HG03060 (cell line): ENCODE results near the gene TIGD2.
"Not testable (repeated sequence)": the region's sequence is repeated elsewhere in the genome, so short reads cannot be mapped to it uniquely, and the experiment has no call there.

ENCODE experiments used
- ATAC-seq: cut with Tn5 transposase; IDR thresholded peaks from one replicate; pipeline ENCODE4 v1.9.1; 2021; ENCODE audit warnings: low read depth, moderate number of reproducible peaks; ENCODE audit not compliant: unreplicated experiment

Gene TIGD2

DNA sequence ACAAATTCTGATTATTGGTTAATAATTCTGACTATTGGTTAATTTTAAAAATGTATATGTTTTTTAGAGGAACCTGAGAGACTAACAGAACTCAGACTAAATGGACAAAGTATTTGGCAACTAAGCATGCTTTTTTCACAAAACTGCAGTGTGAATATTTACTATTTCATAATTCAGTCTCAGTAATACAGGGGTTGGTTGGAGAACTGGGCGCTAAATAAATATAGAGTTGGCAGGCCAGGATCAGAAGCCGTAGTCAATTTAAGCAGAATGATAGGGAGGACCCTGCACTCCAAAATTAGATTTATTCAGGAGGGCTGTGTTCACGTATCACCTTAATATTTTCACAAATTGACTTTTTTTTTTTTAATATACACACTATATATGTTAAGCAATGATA is 5.8 kb downstream of the TIGD2 start:
- ATAC-seq = no peak

DNA sequence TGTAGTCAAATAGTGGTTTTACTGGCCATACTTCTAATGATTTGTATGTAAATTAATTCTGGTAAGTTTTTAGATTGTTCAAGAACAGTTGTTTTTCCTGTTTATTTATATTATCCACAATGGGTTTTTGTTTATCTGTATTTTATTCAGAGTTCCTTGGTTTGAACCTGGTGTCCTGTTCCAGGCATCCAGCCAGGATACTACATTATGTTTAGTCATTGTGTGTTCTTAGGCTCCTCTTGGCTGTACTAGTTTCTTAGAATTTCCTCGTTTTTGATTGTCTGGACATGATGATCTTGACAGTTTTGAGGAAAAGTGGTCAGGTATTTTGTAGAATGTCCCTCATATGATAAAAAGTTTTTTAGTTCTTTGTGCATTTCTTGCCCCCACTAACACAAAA is 7.8 kb downstream of the TIGD2 start:
- ATAC-seq = no peak

GRCh38 chr4:89119836-89120235 is 8.5 kb downstream of the TIGD2 start:
- no peak for ATAC-seq

GRCh38 chr4:89121387-89122068 is 10.2 kb downstream of the TIGD2 start:
- no peak for ATAC-seq

GRCh38 chr4:89123451-89123851 is 12.1 kb downstream of the TIGD2 start:
- ATAC-seq = no peak

DNA sequence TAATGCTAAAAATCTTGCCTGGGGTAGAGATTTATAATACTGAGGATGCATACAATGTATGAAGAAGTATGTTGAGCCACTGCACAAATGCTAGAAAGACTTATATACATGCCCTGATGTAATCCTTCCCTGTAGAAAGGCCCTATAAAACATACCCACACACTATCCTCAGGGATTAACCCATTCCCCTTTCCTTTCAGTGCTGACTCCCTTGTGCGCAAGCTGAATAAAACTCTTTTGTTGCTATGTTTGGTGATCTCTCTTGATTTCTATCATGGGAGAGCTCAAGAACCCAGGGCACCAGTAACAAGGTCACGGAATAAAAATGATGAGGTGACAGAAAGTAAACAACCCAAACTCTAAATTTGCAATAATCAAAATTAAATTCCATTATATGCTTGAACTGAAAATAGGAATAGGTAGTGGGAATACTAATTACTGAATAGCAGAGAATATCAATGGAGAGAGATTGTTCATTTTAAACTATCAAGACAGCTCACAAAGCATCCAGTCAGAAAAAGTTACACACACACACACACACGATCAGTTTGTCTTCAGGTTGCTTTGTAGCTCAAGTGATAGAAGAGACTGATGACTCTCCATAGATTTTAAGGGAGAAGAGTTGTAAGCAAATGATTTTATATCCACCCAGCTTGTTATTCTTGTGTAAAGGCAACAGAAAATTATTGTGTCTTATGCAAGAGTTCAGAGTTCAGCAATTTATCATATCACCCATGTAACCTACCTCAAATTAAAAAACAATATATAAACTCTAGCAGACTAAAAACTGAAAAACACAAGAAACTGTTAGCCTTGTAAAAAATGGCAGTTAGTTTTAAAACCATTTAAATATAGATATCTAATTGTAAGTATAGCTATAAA is 14.8 kb downstream of the TIGD2 start:
- no peak for ATAC-seq

DNA sequence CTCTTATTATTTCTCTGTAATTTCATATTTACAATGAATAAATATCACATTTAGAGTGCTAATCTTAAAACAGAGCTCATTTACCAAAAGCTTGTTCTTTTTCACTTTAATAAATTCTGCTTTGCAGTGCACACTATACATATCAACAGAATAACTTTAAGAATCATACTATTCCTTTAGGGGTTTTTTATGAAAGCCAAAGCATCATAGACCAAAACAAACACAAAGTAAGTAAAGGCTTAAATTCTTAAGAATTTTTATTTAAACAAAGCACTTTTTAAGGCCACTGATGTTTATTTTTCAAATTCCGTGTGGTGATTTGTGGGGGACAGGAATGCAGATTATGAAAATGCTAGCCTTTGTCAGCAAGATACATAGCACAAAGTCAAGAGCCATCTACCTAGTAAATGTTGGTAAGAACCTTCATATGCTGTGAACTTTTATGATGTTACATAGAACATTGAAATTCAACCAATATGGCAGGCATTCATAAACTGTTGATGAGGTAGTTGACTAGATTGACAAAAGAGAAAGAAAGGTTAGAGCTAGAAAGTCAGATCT is 17.8 kb downstream of the TIGD2 start:
- no peak for ATAC-seq

- ATAC-seq = no peak
Measured at GRCh38 chr4:89134775-89135319, 23.5 kb downstream of the TIGD2 start.

DNA sequence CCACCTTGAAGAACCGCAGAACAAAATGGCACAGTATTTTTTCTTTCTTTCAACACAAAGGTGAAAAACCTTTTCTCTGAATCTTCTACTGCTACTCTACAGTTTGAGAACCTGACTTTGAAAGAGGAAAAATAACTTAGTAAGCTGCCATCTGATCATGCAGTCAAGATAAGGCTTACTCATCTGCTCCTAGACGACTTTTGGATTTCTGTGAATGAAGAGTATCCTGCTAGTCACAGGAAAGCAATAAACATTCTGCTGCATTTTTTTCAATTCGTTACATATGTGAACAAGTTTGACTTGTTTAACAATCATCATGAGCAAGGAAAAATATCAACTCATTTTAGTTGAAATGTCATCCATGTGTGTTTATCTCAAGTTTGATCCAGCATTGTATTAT is 25.2 kb downstream of the TIGD2 start:
- ATAC-seq = no peak

DNA sequence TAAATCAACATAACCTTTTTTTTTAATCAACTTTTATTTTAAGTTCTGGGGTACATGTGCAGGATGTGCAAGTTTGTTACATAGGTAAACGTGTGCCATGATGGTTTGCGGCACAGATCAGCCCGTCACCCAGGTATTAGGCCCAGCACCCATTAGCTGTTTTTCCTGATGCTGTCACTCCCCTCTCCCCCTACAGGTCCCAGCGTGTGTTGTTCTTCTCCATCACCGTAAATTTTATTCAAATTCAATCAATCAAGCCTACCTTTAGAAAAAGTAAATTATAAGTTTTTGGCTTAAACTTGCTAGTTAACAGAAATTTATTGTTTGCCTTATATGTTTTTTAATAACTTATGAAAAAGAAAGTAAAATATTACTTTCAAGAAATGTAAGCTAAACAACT is 25.9 kb downstream of the TIGD2 start:
- no peak for ATAC-seq

- ATAC-seq = no peak
Measured at GRCh38 chr4:89137695-89138094, 26.4 kb downstream of the TIGD2 start.

DNA sequence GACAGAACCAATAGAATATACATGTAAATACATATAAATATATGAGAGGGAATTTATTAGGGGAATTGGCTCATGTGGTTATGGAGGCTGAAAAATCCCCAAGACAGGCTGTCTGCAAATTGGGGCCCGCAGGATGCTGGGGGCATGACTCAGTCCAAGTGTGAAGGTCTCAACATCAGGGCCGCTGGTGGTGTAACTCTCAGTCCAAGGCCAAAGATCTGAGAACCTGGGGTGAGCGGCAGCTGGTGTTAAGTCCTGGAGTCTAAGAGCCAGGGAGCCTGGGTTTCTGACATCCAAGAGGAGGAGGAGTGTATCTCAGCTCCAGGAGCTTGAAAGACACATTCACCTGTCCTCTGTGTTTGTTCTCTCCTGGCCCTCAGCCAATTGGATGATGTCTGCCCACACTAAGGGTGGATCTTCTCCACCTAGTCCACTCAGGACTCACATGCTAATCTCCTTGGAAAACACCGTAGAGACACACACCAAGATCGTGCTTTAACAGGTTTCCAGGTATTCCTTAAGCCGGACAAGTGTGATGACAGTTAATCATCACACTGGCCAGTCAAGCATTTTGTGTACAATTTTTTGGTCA is 28.9 kb downstream of the TIGD2 start:
- no peak for ATAC-seq

GRCh38 chr4:89142691-89143669 is 31.6 kb downstream of the TIGD2 start:
- peak; percentile 65 for ATAC-seq

DNA sequence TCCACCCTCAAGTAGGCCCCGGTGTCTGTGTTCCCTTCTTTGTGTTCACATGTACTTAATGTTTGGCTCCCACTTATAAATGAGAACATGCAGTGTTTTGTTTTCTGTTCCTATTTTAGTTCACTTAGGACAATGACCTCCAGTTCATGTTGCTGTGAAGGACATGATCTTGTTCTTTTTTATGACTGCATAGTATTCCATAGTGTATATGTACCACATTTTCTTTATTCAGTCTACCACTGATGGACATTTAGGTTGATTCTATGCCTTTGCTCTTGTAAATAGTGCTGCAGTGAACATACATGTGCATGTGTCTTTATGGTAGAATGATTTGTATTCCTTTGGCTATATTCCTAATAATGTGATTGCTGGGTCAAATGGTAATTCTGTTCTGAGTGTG is 33.3 kb downstream of the TIGD2 start:
- ATAC-seq = not testable (repeated sequence)

- ATAC-seq = no peak
Measured at GRCh38 chr4:89146196-89146595, 34.9 kb downstream of the TIGD2 start.

- ATAC-seq = no peak
Measured at GRCh38 chr4:89152972-89153371, 41.6 kb downstream of the TIGD2 start.

DNA sequence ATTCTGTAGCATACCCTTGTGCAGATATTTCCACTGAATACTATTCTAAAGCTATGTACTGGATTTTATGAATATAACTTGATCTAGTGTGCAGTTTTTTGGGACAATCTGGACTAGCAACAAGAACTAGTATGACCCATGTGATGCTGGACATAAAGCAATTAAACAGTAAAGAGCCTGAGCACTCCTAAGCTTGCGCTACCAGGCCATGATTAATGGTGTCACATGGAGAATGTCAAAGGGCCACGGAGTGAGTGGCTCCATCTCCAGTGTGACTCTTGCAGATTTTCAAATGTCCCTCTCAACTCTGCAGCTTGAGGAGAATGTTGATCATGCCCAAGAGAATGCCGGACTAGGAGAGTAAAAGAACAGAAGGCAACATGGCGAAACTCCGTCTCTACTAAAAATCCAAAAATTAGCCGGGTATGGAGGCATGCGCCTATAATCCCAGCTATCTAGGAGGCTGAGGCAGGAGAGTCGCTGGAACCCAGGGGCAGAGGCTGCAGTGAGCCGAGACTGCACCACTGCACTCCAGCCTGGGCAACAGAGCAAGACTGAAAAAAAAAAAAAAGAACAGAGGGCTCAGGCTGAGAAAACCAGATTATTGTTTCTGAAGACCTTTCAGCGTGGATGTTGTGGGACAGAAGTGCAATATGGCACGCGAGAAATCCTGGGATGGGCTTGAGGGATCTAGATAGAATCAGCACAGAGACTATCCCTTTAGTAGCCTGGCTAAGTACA is 45.0 kb downstream of the TIGD2 start:
- no peak for ATAC-seq

- ATAC-seq = no peak
Measured at GRCh38 chr4:89157488-89158024, 46.2 kb downstream of the TIGD2 start.
